Measurements from ENCODE around the gene ATOSB. TPM values are rescaled to one million over a fixed set of nuclear protein-coding genes. Genes with fewer than 3 reads are reported as not detected.

The ATOSB gene
- total and polyA plus RNA-seq, 2 experiments from 2014 or later = 2.3 to 6.1 TPM

- TF ChIP-seq ZNF462 (CRISPR knock-in tag; IDR thresholded peaks at IDR 0.05) (no peak), JUNB (IDR thresholded peaks at IDR 0.05; ENCODE audit: unreplicated experiment) (no peak), ZNF331 (CRISPR knock-in tag; IDR thresholded peaks at IDR 0.05; ENCODE audit: low read depth) (no peak), REST (IDR thresholded peaks at IDR 0.05; ENCODE audit: unreplicated experiment) (no peak), EZH2phosphoT487 (IDR thresholded peaks at IDR 0.05; ENCODE audit: unreplicated experiment) (no peak), NANOG (IDR thresholded peaks at IDR 0.05; ENCODE audit: borderline replicate concordance) (no peak), EZH2 (IDR thresholded peaks at IDR 0.05; ENCODE audit: low read depth, unreplicated experiment) (no peak)
Observed at GRCh38 chr9:35163413-35163812, 47.8 kb upstream of the ATOSB start (continued).

Measured in GM23338 (cell line).